Upper lobe of left lung (tissue), 6 donors: ENCODE results near the gene ST6GALNAC6. TPM values are rescaled to one million over a fixed set of nuclear protein-coding genes. Genes with fewer than 3 reads are reported as not detected.

Source experiments
- ATAC-seq, 2 donors: fragments of 200-7000 bp; cut with Tn5 transposase; one replicate each; pipeline ENCODE4 v1.9.1; 2022; ENCODE audit warnings: mild to moderate bottlenecking in 2 of 2, moderate library complexity in 2 of 2; ENCODE audit not compliant: low FRiP score in 2 of 2
- DNase-seq, 2 donors: peaks; one replicate each; pipeline ENCODE4 v3.0.0-alpha.2; 2019 to 2020
- H3K27ac ChIP-seq, 4 donors: fragments of 200-600 bp; sonication (generic); one replicate each; pipeline ENCODE4 v1.5.1; 2016 to 2019
- H3K27me3 ChIP-seq, 4 donors: fragments of 200-600 bp; sonication (generic); one replicate each; pipeline ENCODE4 v1.5.1; 2017 to 2019
- H3K36me3 ChIP-seq, 4 donors: fragments of 200-600 bp; sonication (generic); one replicate each; pipeline ENCODE4 v1.5.1; 2016 to 2019
- H3K4me1 ChIP-seq, 4 donors: fragments of 200-600 bp; sonication (generic); one replicate each; pipeline ENCODE4 v1.5.1; 2018 to 2019
- H3K4me3 ChIP-seq, 4 donors: fragments of 200-600 bp; sonication (generic); one replicate each; pipeline ENCODE4 v1.5.1; 2017 to 2019; ENCODE audit warnings: mild to moderate bottlenecking in 2 of 4, moderate library complexity in 1 of 4
- H3K9me3 ChIP-seq, 4 donors: fragments of 200-600 bp; sonication (generic); one replicate each; pipeline ENCODE4 v1.5.1; 2018 to 2019
- EP300 ChIP-seq, 4 donors: sonication (generic); formaldehyde crosslinking; IDR thresholded peaks; one replicate each; pipeline ENCODE4 v1.5.1; 2017; ENCODE audit warnings: antibody characterized with exemption in 4 of 4, control low read depth in 2 of 4
- POLR2A ChIP-seq, 4 donors: fragments of 450-650 bp; IDR thresholded peaks; one replicate each; pipeline ENCODE4 v1.5.1; 2016 to 2017; ENCODE audit warnings: antibody characterized with exemption in 4 of 4, mild to moderate bottlenecking in 2 of 4
- POLR2AphosphoS5 ChIP-seq, 2 donors: sonication (generic); formaldehyde crosslinking; IDR thresholded peaks; one replicate each; pipeline ENCODE4 v1.5.1; 2017; ENCODE audit warnings: antibody characterized with exemption in 2 of 2
- WGBS, 2 donors: methylation state at CpG; one replicate each; pipeline ENCODE4 v1.1.5; 2017 to 2018; 5-methylcytosine and 5-hydroxymethylcytosine counted together
- total RNA-seq, 6 donors: library from RNA; depleted of rRNA in 4 of 6; stranded (reverse); fragments of >200 nt in 4 of 6; gene quantifications; one replicate each; pipeline versions ENCODE4 v1.1.0 to v1.2.1, GENCODE V29; 2016 to 2021
- TF ChIP-seq, protein P1 (sequence below), 6 experiments: fragments of 450-650 bp in 4 of 6; fragments of 200-600 bp in 2 of 6; sonication (generic) in 2 of 6; IDR thresholded peaks; one replicate each; pipeline ENCODE4 v1.5.1; 2016 to 2019; ENCODE audit warnings: antibody characterized with exemption in 6 of 6
- donor health status: DM: no; HTN: no; CAD: no; lungs with moderate emphysema.
- donor health status: DM: no; HTN: yes; CAD: no; lungs with severe emphysema.

The ST6GALNAC6 gene, protein sequence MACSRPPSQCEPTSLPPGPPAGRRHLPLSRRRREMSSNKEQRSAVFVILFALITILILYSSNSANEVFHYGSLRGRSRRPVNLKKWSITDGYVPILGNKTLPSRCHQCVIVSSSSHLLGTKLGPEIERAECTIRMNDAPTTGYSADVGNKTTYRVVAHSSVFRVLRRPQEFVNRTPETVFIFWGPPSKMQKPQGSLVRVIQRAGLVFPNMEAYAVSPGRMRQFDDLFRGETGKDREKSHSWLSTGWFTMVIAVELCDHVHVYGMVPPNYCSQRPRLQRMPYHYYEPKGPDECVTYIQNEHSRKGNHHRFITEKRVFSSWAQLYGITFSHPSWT
- 100 to 1,000 TPM in 1 of 6 donors, 10 to 100 TPM in 5; 67.3 to 117 (median 85.2) TPM for total RNA-seq

DNA sequence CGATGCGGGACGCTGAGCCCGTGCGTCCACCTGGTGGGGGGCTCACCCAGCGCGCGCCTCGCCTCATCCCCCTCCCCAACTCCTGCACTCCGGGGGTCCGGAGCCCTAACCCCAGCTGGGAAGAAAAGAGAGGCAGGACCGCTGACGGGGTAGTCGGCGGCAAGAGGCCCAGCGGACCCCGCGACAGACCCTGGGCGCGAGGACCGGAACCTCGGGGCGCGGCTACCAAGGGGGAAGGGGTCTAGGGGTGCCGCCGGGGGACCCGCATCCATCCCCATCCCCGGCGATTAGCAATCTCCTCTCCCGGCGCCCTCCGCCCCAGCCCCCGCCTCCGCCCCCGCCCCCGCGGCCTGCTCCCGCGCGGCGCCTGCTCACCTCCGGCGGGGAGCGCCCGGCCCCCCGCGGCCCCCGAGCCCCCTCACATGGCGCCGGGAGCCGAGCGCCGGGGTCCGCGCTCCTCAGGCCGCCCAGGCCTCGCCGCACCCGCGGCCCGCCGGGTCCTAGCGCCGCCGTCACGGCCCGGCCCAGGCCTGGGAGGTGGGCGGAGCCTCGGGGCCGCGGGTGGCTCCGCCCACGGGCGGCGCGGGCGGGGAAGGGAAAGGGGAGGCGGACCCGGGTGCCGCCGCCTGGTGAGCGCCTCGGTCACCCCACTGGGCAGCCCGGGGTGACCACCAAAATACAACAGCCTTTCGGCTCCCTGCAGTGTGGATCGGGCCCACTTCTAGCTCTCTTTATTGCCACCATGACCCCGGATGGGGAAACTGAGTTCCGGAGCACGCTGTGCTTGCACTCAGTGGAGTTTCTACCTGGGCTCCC lies at the start of gene ST6GALNAC6:
Gene ST6GALNAC6, minus strand, starts transcription at position 476 of the 816 bp plus-strand sequence. CDS start 1,622 bp downstream, outside the sequence.
- ATAC-seq (peak; percentile 79 to 90), DNase-seq (peak; percentile 81 to 97)
- 1 to 9% methylated on average over 4 to 14 of the region's 89 CpGs for WGBS, 2 donors
- Histone ChIP-seq H3K4me3 (peak within 1 kb of the TSS; percentile 90 to 98 (median 94)), H3K27me3 (no peaks in the 10 kb centered on the region), H3K9me3 (no peaks in the 10 kb centered on the region), H3K36me3 (peaks cover 14 to 24% (median 21%) of the 10 kb centered on the region in 4 donors), H3K4me1 (peaks cover 70 to 77% (median 72%) of the 10 kb centered on the region in 4 donors), H3K27ac (peak within 1 kb of the TSS; percentile 92 to 98 (median 95))
- TF ChIP-seq POLR2A (IDR thresholded peaks at IDR 0.05) (peak in 2 of 4 donors; percentile 48 to 59), EP300 (IDR thresholded peaks at IDR 0.05) (no peak), POLR2AphosphoS5 (IDR thresholded peaks at IDR 0.05) (peak in 1 of 2 donors; percentile 43)
- TF ChIP-seq, protein P1, sequence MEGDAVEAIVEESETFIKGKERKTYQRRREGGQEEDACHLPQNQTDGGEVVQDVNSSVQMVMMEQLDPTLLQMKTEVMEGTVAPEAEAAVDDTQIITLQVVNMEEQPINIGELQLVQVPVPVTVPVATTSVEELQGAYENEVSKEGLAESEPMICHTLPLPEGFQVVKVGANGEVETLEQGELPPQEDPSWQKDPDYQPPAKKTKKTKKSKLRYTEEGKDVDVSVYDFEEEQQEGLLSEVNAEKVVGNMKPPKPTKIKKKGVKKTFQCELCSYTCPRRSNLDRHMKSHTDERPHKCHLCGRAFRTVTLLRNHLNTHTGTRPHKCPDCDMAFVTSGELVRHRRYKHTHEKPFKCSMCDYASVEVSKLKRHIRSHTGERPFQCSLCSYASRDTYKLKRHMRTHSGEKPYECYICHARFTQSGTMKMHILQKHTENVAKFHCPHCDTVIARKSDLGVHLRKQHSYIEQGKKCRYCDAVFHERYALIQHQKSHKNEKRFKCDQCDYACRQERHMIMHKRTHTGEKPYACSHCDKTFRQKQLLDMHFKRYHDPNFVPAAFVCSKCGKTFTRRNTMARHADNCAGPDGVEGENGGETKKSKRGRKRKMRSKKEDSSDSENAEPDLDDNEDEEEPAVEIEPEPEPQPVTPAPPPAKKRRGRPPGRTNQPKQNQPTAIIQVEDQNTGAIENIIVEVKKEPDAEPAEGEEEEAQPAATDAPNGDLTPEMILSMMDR (IDR thresholded peaks at IDR 0.05) = peak in 2 of 6 experiments; percentile 10 to 13

DNA sequence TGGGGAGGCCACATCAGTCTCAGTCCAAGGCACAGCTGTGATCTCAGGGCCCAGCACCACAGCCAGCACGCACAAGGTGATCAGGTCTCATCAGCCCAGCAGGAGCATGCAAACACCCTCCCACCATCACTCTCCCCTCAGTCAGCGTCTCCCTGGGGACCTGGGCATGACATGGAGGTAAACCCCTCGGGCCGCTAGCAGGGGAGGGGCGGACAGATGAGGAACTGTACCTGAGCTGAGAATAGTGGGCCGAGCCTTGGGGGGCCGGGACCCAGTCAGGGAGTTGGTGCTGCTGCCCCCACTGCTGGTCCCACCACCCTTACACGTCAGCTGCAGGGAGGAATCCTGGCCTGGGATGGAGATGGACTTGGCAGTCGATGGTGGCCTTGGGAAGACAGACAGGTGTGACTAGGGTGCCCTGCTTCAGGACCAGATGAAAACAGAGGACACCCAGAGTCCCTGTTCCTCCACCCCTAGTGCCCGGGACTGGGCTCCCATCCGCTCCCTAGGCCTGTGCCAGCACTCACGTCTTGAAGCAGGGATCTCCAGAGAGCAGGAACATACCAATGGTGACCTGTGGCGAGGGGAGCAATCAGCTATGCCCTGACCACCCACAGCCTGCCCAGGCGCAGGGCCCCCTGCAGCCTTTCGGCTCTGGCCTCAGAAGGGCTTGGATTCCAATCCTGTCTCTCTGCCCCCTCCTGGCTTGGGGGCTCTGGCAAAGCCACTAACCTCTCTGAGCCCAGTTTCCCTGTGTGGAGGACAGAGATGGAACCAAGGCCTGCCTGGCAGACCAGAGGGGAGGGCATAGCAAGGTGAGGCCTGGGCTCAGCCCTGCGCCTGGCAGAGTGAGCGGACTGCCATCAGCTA lies 48.7 kb upstream of the ST6GALNAC6 start:
- peaks cover 0 to 17% (median 6%) of the 10 kb centered on the region in 4 donors for H3K4me1 ChIP-seq
- H3K9me3 ChIP-seq = no peaks in the 10 kb centered on the region
- TF ChIP-seq POLR2AphosphoS5 (IDR thresholded peaks at IDR 0.05) (no peak), EP300 (IDR thresholded peaks at IDR 0.05) (no peak), POLR2A (IDR thresholded peaks at IDR 0.05) (no peak)
- TF ChIP-seq, protein P1 (IDR thresholded peaks at IDR 0.05) = no peak
- WGBS, 2 donors = 90 to 97% methylated on average over 14 to 17 of the region's 17 CpGs
- DNase-seq = peak in 1 of 2 donors; percentile 64
- peaks cover 0 to 28% (median 18%) of the 10 kb centered on the region in 4 donors for H3K36me3 ChIP-seq
- no peak overlapping the region for H3K27ac ChIP-seq
- H3K4me3 ChIP-seq = no peak overlapping the region
- ATAC-seq = no peak
- no peaks in the 10 kb centered on the region for H3K27me3 ChIP-seq

DNA sequence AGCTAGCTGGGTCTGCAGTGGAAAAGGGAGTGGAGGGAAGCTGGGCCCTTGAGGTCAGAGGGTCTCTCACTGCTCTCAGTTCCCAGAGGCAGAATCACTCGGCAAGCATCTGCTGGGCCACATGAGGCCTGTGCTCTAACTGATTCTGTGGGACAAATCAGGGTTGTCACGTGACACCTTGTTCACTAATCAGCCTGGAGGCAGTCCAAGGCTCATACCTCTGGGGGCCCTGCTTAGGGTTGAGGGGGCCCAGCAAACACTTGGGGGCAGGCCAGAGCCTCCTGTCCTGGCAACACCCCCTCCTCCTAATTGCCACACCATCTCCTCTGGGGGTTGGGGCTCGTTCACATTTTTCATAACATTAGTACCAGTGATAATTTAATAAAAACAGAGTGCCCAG lies 47.3 kb upstream of the ST6GALNAC6 start:
- no peak overlapping the region for H3K4me3 ChIP-seq
- 40 to 100% methylated on average over 1 of the region's 3 CpGs for WGBS, 2 donors
- TF ChIP-seq, protein P1 (IDR thresholded peaks at IDR 0.05) = no peak
- ATAC-seq (no peak), DNase-seq (no peak)
- peaks cover 0 to 27% (median 9%) of the 10 kb centered on the region in 4 donors for H3K4me1 ChIP-seq
- peaks cover 0 to 37% (median 24%) of the 10 kb centered on the region in 4 donors for H3K36me3 ChIP-seq
- H3K27me3 ChIP-seq = no peaks in the 10 kb centered on the region
- H3K9me3 ChIP-seq = no peaks in the 10 kb centered on the region
- H3K27ac ChIP-seq = peak overlapping the region in 1 of 4 donors; percentile 0

DNA sequence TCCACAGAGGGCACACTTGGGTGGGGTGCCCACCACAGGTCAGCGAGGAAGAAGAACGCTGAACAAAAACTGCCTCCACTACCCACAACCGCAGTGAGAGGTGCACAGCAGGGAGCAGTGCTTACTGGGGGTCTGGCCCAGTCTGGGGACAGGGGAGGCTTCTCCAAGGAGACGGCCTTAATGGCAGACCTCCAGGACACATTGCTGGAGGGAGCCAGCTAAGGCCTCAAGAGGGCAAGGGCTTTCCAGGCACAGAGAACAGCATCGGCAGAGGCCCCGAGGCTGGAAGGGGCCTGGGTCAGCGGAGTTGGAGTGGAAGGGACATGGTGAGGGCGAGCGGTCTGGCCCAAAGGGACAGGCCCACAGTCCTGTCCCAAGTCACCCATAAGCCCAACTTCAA lies 46.5 kb upstream of the ST6GALNAC6 start:
- Histone ChIP-seq H3K4me1 (peaks cover 0 to 27% (median 10%) of the 10 kb centered on the region in 4 donors), H3K27ac (no peak overlapping the region), H3K27me3 (no peaks in the 10 kb centered on the region), H3K4me3 (no peak overlapping the region), H3K36me3 (peaks cover 0 to 38% (median 24%) of the 10 kb centered on the region in 4 donors), H3K9me3 (no peaks in the 10 kb centered on the region)
- ATAC-seq (no peak), DNase-seq (no peak)
- TF ChIP-seq POLR2A (IDR thresholded peaks at IDR 0.05) = no peak
- no peak for TF ChIP-seq POLR2AphosphoS5 (IDR thresholded peaks at IDR 0.05)
- no peak for TF ChIP-seq EP300 (IDR thresholded peaks at IDR 0.05)
- TF ChIP-seq, protein P1 (IDR thresholded peaks at IDR 0.05) = no peak
- 76 to 86% methylated on average over 5 to 9 of the region's 9 CpGs for WGBS, 2 donors
